HG03159 (cell line): ENCODE data around the gene MRNIP.

Source experiments
- ATAC-seq: cut with Tn5 transposase; IDR thresholded peaks from one replicate; pipeline ENCODE4 v1.9.1; 2021; ENCODE audit warnings: mild to moderate bottlenecking, moderate library complexity; ENCODE audit not compliant: unreplicated experiment

MRNIP gene

DNA sequence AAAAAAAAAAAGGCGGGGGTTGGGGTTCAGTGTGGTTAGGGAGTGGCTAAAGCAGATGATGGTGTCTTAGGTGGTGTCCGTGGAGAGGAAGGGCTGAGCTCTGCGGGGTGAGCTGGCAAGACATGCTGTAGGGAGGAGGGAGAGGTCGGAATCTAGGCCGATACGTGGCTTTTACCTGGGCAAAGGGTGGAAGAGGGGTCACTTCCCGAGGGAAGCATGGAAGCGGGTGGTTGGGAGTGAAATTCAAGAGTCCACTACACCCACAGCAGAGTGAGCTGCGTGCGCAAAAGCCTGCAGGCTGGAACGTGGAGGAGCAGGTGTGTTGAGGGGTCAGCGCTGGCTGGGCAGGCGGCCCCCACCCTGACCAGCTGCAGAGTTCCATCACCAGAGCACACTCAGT is 31.3 kb upstream of the MRNIP start:
- no peak for ATAC-seq

DNA sequence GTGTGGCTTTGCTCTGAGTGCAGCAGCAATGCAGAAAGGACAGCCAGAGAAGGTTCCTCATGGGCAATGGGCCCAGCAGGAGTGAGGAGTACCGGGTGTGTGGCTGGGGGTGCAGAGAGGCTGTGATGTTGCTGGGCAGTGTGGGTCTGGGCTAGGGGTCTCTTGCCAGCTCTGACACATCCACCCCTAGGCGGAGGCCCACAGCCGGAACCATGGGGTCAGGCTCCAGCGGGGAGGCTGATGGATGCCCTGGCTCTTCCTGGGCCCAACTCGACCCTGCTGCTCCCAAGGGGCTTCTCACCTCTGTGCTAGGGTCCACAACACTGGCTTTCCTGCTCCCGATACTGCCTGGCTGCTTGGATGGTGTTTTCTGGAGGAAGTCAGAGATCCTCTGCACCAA is 29.2 kb upstream of the MRNIP start:
- no peak for ATAC-seq

DNA sequence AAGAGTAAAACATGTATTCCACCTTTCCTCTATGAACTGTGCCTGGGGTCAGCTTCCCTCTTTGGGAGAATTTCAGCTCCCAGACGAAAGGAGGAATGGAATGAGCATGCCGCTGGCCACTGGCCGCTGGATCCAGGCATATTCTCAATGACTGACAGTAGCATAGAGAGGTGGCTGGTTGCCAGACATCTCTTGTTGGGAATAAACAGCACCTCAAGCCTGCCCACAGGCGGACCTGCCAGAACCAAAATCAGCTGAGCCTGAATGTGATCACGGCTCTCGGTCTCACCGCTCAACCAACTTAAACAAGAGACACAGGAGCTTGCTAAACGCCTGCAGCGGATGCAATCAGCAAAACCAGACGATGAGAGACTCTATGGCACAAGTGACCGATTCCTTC is 28.5 kb upstream of the MRNIP start:
- ATAC-seq: no peak

DNA sequence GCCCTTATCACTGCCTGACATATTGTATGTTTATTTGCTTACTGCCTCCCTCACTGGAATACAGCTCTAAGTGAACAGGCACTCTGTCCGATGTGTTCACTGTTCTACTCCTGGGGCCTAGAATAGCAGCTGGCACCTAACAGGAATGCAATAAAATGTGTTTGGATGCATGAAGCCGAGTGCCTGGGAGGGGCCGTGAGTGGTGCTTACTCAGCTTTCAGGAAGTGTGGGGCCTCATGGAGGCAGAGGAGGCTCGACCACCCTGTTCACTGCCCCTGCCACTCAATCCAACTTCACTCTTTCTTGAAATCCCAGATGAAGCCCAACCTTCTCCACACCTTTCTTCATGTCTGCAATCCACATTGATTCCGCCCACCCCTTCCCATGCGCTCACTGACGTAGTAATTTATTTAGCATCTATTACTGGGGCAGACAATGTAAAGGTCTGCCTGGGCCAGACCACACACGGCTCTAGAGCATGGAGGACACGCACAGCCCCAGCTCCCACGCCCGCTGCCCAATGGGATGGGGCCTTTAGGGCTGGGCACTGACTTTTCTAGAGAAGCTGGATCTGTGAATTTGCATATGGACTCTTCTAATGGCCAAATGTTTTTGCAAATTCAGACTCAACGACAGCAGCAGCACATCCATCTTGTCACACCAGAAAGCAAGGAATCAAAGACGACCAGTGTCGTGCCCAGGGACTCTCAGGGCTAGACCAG is 27.7 kb upstream of the MRNIP start:
- no peak for ATAC-seq

DNA sequence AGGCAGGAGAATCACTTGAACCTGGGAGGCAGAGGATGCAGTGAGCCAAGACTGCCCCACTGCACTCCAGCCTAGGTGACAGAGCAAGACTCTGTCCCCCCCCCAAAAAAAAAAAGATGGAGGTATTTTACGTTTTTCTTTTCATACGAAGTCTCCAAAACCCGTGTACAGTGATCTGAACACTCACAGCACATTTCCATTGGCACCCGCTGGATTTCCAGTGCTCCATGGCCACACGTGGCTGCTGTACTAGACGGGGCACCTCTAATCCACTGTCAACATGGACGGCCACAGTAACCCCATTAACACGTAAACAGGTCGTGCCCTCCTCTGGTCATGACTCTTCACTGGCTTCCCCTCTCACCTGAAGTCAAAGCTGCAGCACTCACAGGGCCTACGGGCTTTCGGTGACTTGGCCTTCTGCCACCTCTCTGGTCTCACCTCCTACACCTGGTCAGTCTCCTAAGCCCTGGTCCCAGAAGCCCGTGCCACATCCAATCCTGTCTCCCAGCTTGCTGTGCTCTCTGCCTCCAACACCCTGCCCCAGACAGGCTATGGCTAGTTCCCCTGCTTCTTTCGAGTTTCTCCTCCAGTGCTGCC is 27.0 kb upstream of the MRNIP start:
- no peak for ATAC-seq

DNA sequence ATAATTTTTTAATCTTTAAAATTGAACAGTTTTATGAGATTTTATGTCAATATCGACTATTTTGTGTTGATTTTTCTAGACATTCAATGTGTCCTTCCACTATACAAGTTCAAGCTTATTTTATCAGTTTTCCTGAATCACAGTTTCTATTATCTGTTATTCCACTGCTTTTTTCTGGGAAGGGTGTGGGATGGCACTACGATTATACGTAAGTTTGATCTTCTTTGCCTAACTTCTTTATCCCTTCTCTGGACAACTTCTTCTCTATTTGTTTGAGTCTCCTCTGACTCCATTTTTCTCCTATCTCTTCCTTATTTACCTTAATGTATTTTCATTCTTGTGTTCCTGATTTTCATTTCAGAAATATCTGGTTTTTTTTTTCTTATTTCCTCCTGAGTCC is 24.5 kb upstream of the MRNIP start:
- ATAC-seq: no peak

DNA sequence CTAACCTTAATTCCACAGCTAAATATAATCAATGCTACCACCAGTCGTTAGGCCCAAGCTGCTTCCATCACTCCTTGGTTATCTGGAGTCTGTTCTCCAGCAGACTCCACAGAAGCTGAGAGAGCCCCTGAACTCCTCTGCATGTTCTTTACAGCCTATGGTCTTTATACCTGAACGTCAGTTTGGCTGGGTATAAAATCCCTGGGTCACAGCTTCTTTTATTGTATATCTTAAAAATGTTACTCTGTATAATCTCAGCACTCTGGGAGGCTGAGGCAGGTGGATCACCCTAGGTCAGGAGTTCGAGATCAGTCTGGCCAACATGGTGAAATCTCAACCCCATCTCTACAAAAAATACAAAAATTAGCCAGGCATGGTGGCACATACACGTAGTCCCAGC is 23.7 kb upstream of the MRNIP start:
- no peak for ATAC-seq

DNA sequence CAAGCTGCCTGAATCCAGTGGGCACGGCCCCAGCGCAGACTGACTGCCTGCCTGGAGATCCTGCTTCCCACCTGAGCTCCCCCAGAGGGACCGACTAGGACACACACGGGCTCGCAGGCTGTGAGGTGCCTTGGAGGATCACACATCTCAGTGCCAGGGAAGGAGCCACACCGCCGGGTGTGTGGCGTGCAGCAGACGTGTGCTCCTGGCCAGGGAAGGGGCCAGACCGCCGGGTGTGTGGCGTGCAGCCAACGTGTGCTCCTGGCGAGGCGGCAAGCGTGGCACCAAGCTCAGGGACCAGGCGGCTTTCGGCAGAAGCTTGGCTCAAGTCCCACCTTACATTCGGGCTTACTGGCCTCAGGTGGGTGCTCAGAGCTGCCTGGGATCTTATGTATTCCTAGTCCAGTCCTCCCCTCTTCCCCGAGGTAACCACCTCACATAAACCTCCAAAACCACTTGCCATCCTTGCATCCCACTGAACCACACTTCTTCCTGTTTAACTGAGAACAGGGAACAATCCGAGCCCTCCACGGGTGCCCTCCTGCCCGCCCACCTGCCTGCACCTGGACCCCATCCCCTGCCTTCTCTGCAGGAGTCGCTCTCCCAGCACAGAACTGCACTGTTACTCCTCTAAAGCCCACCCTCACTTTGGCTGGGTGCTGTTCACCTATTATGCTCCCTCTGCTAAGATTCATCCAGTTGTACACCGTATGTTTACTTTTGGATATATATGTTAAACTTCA is 22.4 kb upstream of the MRNIP start:
- ATAC-seq: no peak

DNA sequence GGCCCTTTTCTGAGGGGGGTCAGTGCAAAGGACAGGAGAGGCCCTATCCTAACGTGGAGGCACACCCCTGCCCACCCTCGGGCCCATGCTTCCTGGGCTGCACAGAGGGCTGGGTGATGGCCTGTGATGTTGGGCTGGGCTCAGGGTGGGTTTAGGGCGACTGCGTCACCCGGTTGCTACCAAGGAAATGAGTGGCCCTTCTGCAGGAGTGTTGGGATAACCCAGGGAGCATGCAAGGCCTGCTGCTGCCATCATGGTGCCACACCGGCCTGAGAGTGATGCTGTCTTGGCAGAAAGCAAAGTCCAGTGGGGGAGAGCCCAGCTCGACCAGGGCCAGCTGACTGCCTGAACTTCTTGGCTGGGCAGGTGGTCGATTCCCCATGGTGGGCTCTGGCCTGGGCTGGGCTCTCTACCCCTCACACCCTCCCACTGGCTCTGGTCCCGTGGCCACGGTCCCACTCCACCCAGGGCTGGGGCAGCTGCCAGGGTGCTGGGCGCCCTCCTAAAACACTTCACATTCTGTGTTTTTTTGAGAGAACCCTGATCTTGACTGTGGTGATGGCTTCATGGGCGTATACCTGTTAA is 21.5 kb upstream of the MRNIP start:
- ATAC-seq: no peak

DNA sequence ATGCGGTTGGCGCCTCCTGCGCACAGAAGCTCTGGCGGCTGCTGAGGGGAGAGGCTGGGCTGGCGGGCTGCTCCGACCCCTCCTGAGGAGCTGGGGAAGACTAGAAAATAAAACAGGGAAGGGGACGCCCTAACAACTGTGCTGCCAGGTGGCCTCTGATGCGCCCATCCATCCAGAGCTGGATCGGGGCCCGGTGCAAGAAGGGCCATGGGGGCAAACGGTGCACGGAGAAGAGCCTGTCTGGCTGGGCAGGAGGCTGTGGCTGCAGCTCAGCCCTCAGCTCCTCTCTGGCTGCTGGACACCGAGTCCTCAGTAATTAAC is 21.0 kb upstream of the MRNIP start:
- ATAC-seq: no peak

DNA sequence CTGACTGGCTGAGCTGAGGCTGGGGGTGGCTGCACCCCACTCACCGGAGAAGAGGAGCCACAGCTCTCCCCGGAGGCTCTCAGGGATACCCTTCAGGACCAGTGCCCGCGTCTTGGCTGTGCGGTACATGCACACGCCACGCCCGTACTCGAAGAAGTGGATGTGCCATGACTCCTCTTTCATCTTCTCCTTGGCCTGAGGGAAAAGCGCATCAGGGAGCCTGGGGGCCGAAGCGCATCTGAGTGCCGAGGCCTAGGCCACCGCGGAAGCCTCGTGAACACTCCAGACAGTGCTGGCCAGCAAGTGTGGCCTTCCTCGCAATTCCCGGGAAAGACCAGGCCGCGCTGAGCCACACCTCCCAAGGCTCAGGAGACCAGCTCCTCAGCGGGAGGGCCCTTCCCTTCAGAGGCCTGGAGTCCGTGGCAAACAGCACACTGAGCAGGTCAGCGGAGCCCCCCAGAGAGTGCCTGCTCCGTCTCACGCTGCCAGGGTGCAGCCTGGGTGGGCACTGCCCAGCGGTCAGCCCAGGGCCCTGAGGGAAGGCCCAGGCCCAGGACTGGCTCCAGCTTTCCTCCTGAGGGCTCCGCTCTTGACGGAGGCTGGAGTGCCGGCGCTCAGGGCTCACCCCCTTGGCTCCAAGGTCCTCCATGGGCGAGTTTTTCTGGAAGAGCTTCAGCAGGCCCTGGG is 20.5 kb upstream of the MRNIP start:
- ATAC-seq: no peak

DNA sequence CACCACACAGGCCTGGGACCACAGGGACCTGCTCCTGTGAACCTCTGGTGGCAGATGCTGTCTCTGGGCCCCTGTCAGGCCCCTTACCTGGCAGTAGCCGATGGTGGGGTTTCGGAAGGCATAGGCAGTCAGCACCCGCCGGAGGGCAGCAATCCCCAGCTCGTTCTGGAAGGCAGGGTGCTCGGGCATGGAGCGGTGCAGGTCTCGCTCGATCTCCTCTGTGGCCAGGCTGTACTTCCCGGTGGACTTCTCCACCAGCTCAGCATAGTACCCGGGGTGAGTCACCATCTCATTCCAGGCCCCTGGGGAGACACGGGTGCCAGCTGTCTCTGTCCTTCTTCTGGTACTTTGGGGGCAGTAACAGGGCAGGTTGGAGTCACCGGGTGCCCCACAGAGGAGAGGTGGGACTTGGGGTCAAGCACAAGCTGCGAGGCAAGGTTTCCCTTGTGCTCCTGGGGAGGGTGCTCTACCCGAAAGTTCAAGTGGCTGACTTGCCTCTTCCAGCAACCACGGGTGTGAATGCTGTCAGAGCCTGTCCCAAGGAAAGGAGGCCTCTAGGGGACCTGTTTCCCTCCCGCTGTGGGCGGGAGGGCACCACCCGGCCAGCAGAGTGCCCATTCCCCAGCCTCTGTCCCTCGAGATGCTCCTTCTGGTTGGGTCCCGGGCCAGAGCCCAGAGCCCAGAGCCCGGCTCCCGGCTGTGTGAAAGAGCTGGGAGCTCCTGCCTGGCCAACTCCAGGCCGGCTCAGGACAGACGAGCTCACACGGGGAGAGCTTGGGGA is 19.8 kb upstream of the MRNIP start:
- no peak for ATAC-seq

DNA sequence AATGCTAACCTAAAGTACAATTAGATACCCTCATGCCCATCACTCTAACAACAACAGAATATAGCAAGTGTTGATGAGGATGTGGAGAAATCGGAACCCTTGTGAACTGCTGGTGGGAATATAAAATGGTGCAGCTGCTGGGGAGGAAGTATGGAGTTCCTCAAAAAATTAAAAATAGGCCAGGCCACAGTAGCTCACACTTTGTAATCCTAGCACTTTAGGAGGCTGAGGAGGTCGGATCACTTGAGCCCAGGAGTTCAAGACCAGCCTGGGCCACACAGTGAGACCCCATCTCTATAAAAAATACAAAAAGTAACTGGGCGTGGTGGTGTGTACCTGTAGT is 18.0 kb upstream of the MRNIP start:
- no peak for ATAC-seq

DNA sequence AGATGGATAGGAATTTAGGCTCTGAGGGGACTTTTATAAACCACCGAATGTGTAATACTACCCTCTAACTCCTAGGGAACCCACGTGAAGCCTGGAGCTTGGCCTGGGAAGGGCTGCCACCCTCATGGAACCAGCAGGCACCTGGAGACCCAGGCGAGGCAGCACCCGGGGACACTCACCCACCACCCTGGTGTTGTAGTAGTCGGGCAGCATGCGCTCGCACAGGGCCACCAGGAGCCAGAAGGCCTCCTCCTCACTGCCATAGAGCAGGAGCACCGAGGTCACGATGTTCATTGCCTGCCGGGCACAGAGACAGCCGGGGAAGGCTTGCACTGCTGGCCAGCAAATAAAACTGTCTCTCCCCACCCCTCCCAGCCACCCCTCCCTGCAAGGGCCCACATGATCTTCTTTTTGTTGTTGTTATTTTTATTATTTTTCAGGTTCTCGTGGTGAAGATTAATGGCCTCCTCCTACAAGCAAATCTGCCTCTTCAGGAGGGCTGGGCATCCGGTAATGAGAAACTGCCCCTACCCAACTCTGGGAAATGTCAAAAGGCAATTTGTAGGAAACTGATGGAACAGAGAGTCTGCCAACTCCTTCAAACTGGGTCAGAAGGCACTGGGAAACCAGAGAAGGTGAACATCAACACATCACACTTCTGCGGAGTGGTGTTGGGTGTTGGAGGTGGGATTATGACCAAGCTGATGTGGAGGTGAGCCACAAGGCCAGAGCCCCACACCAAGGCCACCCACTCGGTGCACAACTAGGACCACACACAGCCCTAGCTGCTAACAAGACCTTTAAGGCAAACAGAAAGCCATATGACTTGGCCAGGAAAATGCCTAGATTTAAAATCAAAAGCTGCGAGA is 17.4 kb upstream of the MRNIP start:
- no peak for ATAC-seq

DNA sequence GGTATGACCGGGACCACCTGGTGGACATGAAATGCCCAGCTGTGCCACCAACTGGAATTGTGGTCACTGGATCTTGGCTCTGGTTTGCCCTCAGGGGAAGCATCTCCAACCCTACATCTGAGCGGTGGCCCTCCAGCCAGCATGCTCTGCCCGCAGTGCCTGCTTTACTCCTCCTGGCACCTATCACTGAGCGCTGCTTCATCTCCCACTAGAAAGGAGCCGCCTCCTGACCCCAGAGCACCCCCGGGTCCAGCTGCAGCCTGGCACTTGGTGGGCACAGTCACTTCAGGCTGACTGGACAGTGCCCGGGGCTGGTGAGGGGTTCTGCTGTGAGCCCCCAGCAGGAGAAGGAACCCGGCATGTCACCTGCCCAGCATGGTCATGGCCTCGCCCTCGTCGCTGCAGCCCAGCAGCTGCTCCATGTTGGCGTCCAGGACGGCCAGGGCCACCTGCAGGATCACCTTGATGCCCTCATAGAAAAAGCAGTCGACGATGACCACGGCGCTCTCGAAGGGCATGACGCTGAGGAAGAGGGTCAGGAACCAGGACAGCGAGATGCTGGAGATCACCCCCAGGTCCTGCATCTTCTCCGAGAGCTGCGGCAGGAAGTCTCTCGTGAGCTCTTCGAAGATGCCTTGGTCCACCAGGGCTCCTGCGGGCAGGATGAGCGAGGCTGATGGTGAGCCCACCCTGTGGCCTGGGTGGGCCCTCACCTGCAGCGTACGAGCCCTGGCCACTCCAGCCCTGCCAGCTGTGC is 16.1 kb upstream of the MRNIP start:
- no peak for ATAC-seq

DNA sequence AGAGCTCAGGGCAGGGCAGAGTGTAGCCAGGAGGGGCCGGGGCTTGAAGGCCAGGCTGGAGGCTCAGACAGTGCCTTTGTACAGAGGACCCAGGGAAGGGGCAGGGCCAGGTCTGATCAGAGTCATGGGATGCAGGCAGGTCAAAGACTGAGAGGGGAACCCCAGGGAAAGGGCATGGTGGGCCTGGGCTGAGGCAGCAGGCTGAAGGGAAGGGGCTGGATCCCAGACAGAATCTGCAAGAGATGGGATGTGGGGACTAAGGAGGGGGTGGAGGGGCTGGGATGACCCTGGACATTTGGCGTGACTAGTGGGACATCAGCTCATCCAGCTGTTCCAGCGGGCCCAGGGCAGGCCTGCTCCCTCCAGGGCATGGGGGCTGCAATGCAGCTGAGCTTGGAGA is 15.5 kb upstream of the MRNIP start:
- no peak for ATAC-seq

DNA sequence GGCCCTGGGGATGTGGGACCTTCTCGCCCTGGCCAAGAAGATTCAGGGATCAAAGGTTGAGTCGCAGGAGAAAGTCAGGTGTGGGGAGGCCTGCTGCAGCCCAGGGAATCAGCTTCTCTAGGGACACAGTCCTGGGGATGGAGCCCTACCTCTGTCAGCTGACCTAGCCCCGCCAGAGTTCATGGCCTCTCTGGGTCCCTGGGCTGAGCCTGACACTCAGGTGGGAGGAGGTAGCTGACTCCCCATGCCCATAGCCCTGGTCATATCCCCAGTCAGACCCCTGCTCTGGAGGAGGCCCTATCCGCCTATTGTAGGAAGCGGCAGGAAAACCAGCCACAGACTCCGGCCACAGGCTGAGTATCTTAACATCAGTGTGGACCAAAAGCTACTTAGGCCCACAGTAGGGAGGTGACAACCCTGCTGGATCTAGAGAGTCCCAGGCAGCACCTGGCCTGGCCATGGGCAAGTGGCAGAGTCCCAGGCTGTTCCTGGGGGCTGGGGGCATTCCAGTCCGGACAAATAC is 15.0 kb upstream of the MRNIP start:
- ATAC-seq: no peak

DNA sequence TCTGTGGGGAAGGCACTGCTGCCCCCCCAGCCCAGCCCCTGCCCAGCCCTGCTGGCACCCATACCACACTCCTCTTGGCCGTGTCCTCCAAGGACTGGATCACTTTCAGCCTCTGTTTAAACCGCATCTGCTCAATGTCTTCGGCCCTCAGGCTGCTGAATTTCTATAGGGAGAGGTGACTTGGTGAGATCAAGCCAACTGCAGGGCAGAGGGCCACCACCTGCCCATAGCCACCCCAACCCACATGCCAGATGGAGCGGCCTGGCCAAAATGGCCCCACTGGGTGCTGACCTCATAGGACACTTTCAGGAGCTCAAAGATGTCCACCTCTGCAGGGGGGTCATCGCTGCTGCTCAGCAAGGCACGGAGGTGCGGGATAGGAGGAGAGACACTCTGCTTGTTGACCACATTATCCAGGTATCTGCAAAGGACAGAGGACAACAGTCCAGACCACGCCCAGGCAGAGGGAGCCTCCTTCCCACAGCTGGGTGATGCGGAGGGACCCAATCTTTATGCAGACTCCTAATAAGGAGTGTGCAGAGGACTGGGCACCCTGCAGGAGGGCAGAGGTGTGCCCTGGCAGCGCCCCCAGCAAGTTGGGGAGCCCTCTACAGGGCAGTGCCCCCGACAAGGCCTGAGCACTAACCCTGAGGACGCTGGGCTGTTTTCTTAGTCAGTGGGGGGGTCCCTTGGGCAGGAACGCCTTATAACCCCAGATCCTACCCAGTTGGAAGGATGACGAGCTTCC is 14.4 kb upstream of the MRNIP start:
- no peak for ATAC-seq
